ENCODE data around the gene IL31RA.

GRCh38 chr5:55923177-55923771 is 72.1 kb downstream of the IL31RA start:
- TF ChIP-seq FOXP1 (CRISPR knock-in tag; IDR thresholded peaks at IDR 0.05; ENCODE audit: borderline replicate concordance) (no peak), CTCF (IDR thresholded peaks at IDR 0.05) (no peak), JUN (CRISPR knock-in tag; IDR thresholded peaks at IDR 0.05) (no peak)

Data from WTC11 (cell line).